Esophagus squamous epithelium (tissue), 5 donors: Measurements from ENCODE around the gene ATXN7L3. TPM values are rescaled to one million over a fixed set of nuclear protein-coding genes. Genes with fewer than 3 reads are reported as not detected.

Source experiments
- DNase-seq: peaks from one replicate; lab custom pipeline; 2025; lab: John Stamatoyannopoulos, UW
- H3K27ac ChIP-seq, 4 donors: fragments of 200-600 bp; sonication (generic); one replicate each; pipeline ENCODE4 v1.5.1; 2016 to 2019; ENCODE audit warnings: mild to moderate bottlenecking in 1 of 4
- H3K27me3 ChIP-seq, 4 donors: fragments of 200-600 bp; sonication (generic); 1 replicate in 3 of 4; 2 replicates in 1 of 4; pipeline versions ENCODE4 v1.5.1 to v1.6.0; 2017 to 2021; ENCODE audit warnings: antibody characterized with exemption in 1 of 4
- H3K36me3 ChIP-seq, 3 donors: fragments of 200-600 bp; sonication (generic); one replicate each; pipeline ENCODE4 v1.5.1; 2016 to 2019
- H3K4me1 ChIP-seq, 3 donors: fragments of 200-600 bp; sonication (generic); one replicate each; pipeline ENCODE4 v1.5.1; 2017 to 2019
- H3K4me3 ChIP-seq, 4 donors: fragments of 200-600 bp; sonication (generic); 1 replicate in 3 of 4; 2 replicates in 1 of 4; pipeline ENCODE4 v1.5.1; 2016 to 2019; ENCODE audit warnings: mild to moderate bottlenecking in 2 of 4, moderate library complexity in 1 of 4
- H3K9me3 ChIP-seq, 3 donors: fragments of 200-600 bp; sonication (generic); one replicate each; pipeline ENCODE4 v1.5.1; 2016 to 2019
- CTCF ChIP-seq, 6 experiments: fragments of 450-650 bp in 4 of 6; fragments of 200-600 bp in 2 of 6; sonication (generic) in 2 of 6; IDR thresholded peaks; one replicate each; pipeline ENCODE4 v1.5.1; 2016 to 2019; ENCODE audit warnings: antibody characterized with exemption in 6 of 6, mild to moderate bottlenecking in 4 of 6, moderate library complexity in 4 of 6
- POLR2A ChIP-seq, 4 donors: fragments of 450-650 bp; IDR thresholded peaks; one replicate each; pipeline ENCODE4 v1.6.1; 2017; ENCODE audit warnings: antibody characterized with exemption in 4 of 4, mild to moderate bottlenecking in 4 of 4, moderate library complexity in 3 of 4
- WGBS, 2 donors: methylation state at CpG; one replicate each; pipeline ENCODE4 v1.1.5; 2018; 5-methylcytosine and 5-hydroxymethylcytosine counted together
- intact Hi-C: fragments of 100-400 bp; cut with DNase I; formaldehyde crosslinking; loops from one replicate; pipeline ENCODE4 v1.15.0; 2022
- total RNA-seq, 4 donors: library from RNA; depleted of rRNA; stranded (reverse); fragments of >200 nt; gene quantifications; one replicate each; pipeline ENCODE4 v1.1.0, GENCODE V29; 2016
- donor health status: DM: yes; HTN: yes; CAD: no.

ATXN7L3 gene
- total RNA-seq, 4 donors from 2014 or later = 37.7 to 47.3 (median 44.0) TPM

GRCh38 chr17:44184212-44184810 lies 15.4 kb downstream of the ATXN7L3 start:
- no peak for TF ChIP-seq CTCF (IDR thresholded peaks at IDR 0.05)
- Histone ChIP-seq H3K9me3 (no peaks in the 10 kb centered on the region), H3K27ac (no peak overlapping the region), H3K4me1 (peaks cover 12 to 43% (median 20%) of the 10 kb centered on the region in 3 donors), H3K4me3 (no peak overlapping the region), H3K36me3 (peaks cover 7 to 31% (median 9%) of the 10 kb centered on the region in 3 donors), H3K27me3 (no peaks in the 10 kb centered on the region)
- intact Hi-C loops = no loop called here
- 78 to 86% methylated on average over 7 to 8 of the region's 8 CpGs for WGBS, 2 donors
- DNase-seq = no peak

GRCh38 chr17:44183024-44183423 lies 16.7 kb downstream of the ATXN7L3 start:
- no peak for DNase-seq
- Histone ChIP-seq H3K9me3 (no peaks in the 10 kb centered on the region), H3K4me3 (no peak overlapping the region), H3K36me3 (peaks cover 7 to 38% (median 8%) of the 10 kb centered on the region in 3 donors), H3K27ac (no peak overlapping the region), H3K4me1 (peaks cover 12 to 30% (median 14%) of the 10 kb centered on the region in 3 donors), H3K27me3 (no peaks in the 10 kb centered on the region)
- whole genome bisulfite sequencing, 2 donors = 91 to 100% methylated on average over 2 of the region's 2 CpGs
- TF ChIP-seq POLR2A (IDR thresholded peaks at IDR 0.05) (no peak), CTCF (IDR thresholded peaks at IDR 0.05) (no peak)
- intact Hi-C loops = no loop called here

- 80 to 93% methylated on average over 2 to 3 of the region's 14 CpGs for WGBS, 2 donors
- Histone ChIP-seq H3K4me3 (no peak overlapping the region), H3K27ac (no peak overlapping the region), H3K36me3 (peaks cover 7 to 65% (median 8%) of the 10 kb centered on the region in 3 donors), H3K4me1 (no peaks in the 10 kb centered on the region), H3K9me3 (no peaks in the 10 kb centered on the region), H3K27me3 (no peaks in the 10 kb centered on the region)
- intact Hi-C loops = no loop called here
- DNase-seq = no peak
- TF ChIP-seq CTCF (IDR thresholded peaks at IDR 0.05) = no peak
- no peak for TF ChIP-seq POLR2A (IDR thresholded peaks at IDR 0.05)
These were observed 21.6 kb downstream of the ATXN7L3 start for GRCh38 chr17:44178133-44178532.

GRCh38 chr17:44177640-44178039 lies 22.0 kb downstream of the ATXN7L3 start:
- H3K4me3 ChIP-seq = no peak overlapping the region
- 90% methylated on average over 2 of the region's 4 CpGs; no CpG with 5 or more reads in 1 of the 2 donors for WGBS, 2 donors
- H3K27ac ChIP-seq = no peak overlapping the region
- TF ChIP-seq POLR2A (IDR thresholded peaks at IDR 0.05) (no peak), CTCF (IDR thresholded peaks at IDR 0.05) (no peak)
- no peak for DNase-seq
- H3K27me3 ChIP-seq = no peaks in the 10 kb centered on the region
- no peaks in the 10 kb centered on the region for H3K4me1 ChIP-seq
- intact Hi-C loops = no loop called here
- peaks cover 7 to 60% (median 8%) of the 10 kb centered on the region in 3 donors for H3K36me3 ChIP-seq
- H3K9me3 ChIP-seq = no peaks in the 10 kb centered on the region

- intact Hi-C loops = no loop called here
- H3K27me3 ChIP-seq = no peaks in the 10 kb centered on the region
- no peak for TF ChIP-seq CTCF (IDR thresholded peaks at IDR 0.05)
- TF ChIP-seq POLR2A (IDR thresholded peaks at IDR 0.05) = no peak
- no peak overlapping the region for H3K4me3 ChIP-seq
- H3K27ac ChIP-seq = no peak overlapping the region
- DNase-seq = no peak
- H3K9me3 ChIP-seq = no peaks in the 10 kb centered on the region
- no peaks in the 10 kb centered on the region for H3K4me1 ChIP-seq
- peaks cover 1 to 52% (median 5%) of the 10 kb centered on the region in 3 donors for H3K36me3 ChIP-seq
- 60 to 97% methylated on average over 1 to 20 of the region's 54 CpGs for WGBS, 2 donors
These were observed 22.8 kb downstream of the ATXN7L3 start for GRCh38 chr17:44176671-44177501.
